IgD-negative memory B cell (primary cell): ENCODE measurements around the gene RETREG3. TPM values are rescaled to one million over a fixed set of nuclear protein-coding genes. Genes with fewer than 3 reads are reported as not detected.
"Not testable (repeated sequence)": the region's sequence is repeated elsewhere in the genome, so short reads cannot be mapped to it uniquely, and the experiment has no call there.

Source experiments
- H3K27ac Mint-ChIP-seq, 3 donors: one replicate each; pipeline ENCODE4 v1.8.0; 2020 to 2022; ENCODE audit warnings: mild to moderate bottlenecking in 3 of 3, mixed read lengths in 3 of 3, moderate library complexity in 1 of 3
- H3K27me3 Mint-ChIP-seq: one replicate; pipeline ENCODE4 v1.8.0; 2021; ENCODE audit warnings: mixed read lengths
- H3K36me3 Mint-ChIP-seq: one replicate; pipeline ENCODE4 v1.8.0; 2020; ENCODE audit warnings: mild to moderate bottlenecking, mixed read lengths
- H3K4me1 Mint-ChIP-seq, 3 donors: one replicate each; pipeline ENCODE4 v1.8.0; 2020 to 2022; ENCODE audit warnings: mixed read lengths in 3 of 3, mild to moderate bottlenecking in 1 of 3
- H3K4me3 Mint-ChIP-seq, 4 donors: one replicate each; pipeline ENCODE4 v1.8.0; 2020 to 2022; ENCODE audit warnings: mild to moderate bottlenecking in 4 of 4, mixed read lengths in 4 of 4, moderate library complexity in 3 of 4
- H3K9me3 Mint-ChIP-seq, 3 donors: one replicate each; pipeline ENCODE4 v1.8.0; 2020 to 2021; ENCODE audit warnings: mixed read lengths in 3 of 3, mild to moderate bottlenecking in 1 of 3
- polyA plus RNA-seq: library from polyadenylated mRNA; unstranded; fragments of 300-500 nt; fragmentation: Illumina TruSeq; gene quantifications from one replicate; pipeline ENCODE4 v1.2.3, GENCODE V29; 2021

RETREG3 gene
- polyA plus RNA-seq, 1 donor from 2014 or later: 105 TPM

GRCh38 chr17:42555122-42555622, 54.0 kb downstream of the RETREG3 start:
- Mint-ChIP-seq H3K27me3 (no peaks in the 10 kb centered on the region), H3K4me3 (peak overlapping the region; percentile 89 to 98 (median 94)), H3K9me3 (no peaks in the 10 kb centered on the region), H3K27ac (peak overlapping the region; percentile 96 to 98 (median 96)), H3K36me3 (peaks cover 2% of the 10 kb centered on the region), H3K4me1 (peaks cover 10 to 17% (median 16%) of the 10 kb centered on the region in 3 donors)

- Mint-ChIP-seq H3K4me3 (peak overlapping the region; percentile 89 to 98 (median 94)), H3K9me3 (no peaks in the 10 kb centered on the region), H3K36me3 (peaks cover 2% of the 10 kb centered on the region), H3K4me1 (peaks cover 7 to 17% (median 16%) of the 10 kb centered on the region in 3 donors), H3K27ac (peak overlapping the region; percentile 96 to 98 (median 96)), H3K27me3 (no peaks in the 10 kb centered on the region)
Measured at GRCh38 chr17:42554250-42555121, 54.7 kb downstream of the RETREG3 start.

- H3K4me3 Mint-ChIP-seq: peak overlapping the region; percentile 89 to 98 (median 94)
- H3K9me3 Mint-ChIP-seq: no peaks in the 10 kb centered on the region
- peak overlapping the region; percentile 96 to 98 (median 96) for H3K27ac Mint-ChIP-seq
- peaks cover 12 to 17% (median 17%) of the 10 kb centered on the region in 3 donors for H3K4me1 Mint-ChIP-seq
- no peaks in the 10 kb centered on the region for H3K27me3 Mint-ChIP-seq
- peaks cover 2% of the 10 kb centered on the region for H3K36me3 Mint-ChIP-seq
Measured at GRCh38 chr17:42553866-42554249, 55.3 kb downstream of the RETREG3 start.

DNA sequence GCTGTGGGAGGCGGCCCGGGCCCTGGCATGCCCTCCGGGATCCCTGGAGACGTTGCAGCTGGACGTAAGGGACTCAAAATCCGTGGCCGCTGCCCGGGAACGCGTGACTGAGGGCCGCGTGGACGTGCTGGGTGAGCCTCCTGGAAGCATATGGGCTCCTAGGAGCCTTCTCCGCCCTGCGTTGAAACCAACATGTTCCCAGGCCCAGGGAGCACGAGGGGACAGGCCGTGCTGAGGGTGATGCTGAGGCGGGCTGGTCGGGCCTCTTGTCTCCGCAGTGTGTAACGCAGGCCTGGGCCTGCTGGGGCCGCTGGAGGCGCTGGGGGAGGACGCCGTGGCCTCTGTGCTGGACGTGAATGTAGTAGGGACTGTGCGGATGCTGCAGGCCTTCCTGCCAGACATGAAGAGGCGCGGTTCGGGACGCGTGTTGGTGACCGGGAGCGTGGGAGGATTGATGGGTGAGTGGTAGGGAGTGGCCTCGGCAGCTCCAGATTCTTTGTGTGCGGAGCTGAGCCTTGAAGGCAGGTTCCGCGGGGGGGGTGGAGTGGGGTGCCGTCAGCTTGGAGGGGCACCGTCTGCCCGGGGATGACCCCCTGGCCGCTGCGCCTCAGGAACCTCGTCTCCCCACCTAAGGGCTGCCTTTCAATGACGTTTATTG, 55.9 kb downstream of the RETREG3 start:
- Mint-ChIP-seq H3K36me3 (peaks cover 2% of the 10 kb centered on the region), H3K4me3 (peak overlapping the region; percentile 89 to 98 (median 94)), H3K27ac (peak overlapping the region; percentile 74 to 96 (median 96)), H3K9me3 (no peaks in the 10 kb centered on the region), H3K4me1 (peaks cover 15 to 19% (median 17%) of the 10 kb centered on the region in 3 donors), H3K27me3 (no peaks in the 10 kb centered on the region)

DNA sequence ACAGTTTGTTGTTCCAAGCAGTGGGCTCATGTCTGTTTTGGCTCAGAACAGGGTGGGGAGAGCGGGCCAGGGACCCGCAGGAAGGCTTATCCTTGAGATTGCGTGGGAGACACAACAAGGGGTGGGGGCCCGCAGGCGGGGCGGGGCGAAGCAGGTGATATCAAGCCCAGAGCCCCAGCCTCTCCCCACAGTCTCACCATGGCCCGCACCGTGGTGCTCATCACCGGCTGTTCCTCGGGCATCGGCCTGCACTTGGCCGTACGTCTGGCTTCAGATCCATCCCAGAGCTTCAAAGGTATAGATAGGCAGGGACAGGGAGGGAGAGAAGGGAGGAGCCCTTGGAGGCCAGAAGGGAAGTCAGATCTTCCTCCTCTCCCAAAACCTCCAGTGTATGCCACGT, 56.4 kb downstream of the RETREG3 start, which contains the start of gene HSD17B1:
Gene HSD17B1 (plus strand): TSS at position 188 of the 400 bp plus-strand sequence. CDS start 11 bp downstream, at position 199.
- H3K9me3 Mint-ChIP-seq, H3K36me3 Mint-ChIP-seq, H3K27me3 Mint-ChIP-seq: not testable (repeated sequence)
- H3K4me1 Mint-ChIP-seq: peaks cover 15 to 19% (median 18%) of the 10 kb centered on the region in 3 donors
- H3K27ac Mint-ChIP-seq: peak within 1 kb of the TSS; percentile 74 to 96 (median 96)
- peak within 1 kb of the TSS; percentile 89 to 98 (median 94) for H3K4me3 Mint-ChIP-seq

GRCh38 chr17:42548993-42549755, 60.0 kb downstream of the RETREG3 start:
- Mint-ChIP-seq H3K27me3 (no peaks in the 10 kb centered on the region), H3K36me3 (no peaks in the 10 kb centered on the region), H3K4me3 (peak overlapping the region; percentile 57 to 83 (median 73)), H3K27ac (peak overlapping the region in 1 of 3 donors; percentile 87), H3K9me3 (no peaks in the 10 kb centered on the region), H3K4me1 (peaks cover 7 to 12% (median 9%) of the 10 kb centered on the region in 3 donors)

GRCh38 chr17:42548070-42548837, 60.9 kb downstream of the RETREG3 start:
- peaks cover 7 to 9% (median 7%) of the 10 kb centered on the region in 3 donors for H3K4me1 Mint-ChIP-seq
- no peaks in the 10 kb centered on the region for H3K27me3 Mint-ChIP-seq
- peak overlapping the region in 2 of 3 donors; percentile 32 to 87 for H3K27ac Mint-ChIP-seq
- H3K4me3 Mint-ChIP-seq: peak overlapping the region; percentile 57 to 83 (median 73)
- H3K9me3 Mint-ChIP-seq: no peaks in the 10 kb centered on the region
- H3K36me3 Mint-ChIP-seq: no peaks in the 10 kb centered on the region

DNA sequence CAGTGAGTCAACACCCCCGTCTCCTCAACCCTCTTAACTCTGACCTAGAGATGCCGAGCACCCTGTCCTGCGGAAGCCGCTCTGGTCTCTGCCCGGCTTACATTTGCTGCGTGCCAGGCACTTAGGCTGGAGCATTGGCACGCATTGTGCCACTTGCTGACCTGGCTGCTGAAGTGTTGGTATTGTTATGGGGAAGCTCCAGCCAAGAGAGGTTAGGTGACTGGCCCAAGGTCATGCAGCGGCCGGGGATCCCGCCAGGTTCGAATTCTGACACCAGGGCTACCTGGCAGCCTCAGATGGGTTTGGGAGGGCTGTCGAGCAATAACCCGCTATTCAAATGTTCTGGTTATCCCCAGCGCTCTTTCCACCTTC, 61.5 kb downstream of the RETREG3 start:
- Mint-ChIP-seq H3K4me1 (peaks cover 7 to 9% (median 7%) of the 10 kb centered on the region in 3 donors), H3K9me3 (no peaks in the 10 kb centered on the region), H3K36me3 (no peaks in the 10 kb centered on the region), H3K4me3 (peak overlapping the region in 1 of 4 donors; percentile 83), H3K27ac (no peak overlapping the region), H3K27me3 (no peaks in the 10 kb centered on the region)

- Mint-ChIP-seq H3K36me3 (no peaks in the 10 kb centered on the region), H3K4me3 (peak overlapping the region in 2 of 4 donors; percentile 74 to 83), H3K9me3 (no peaks in the 10 kb centered on the region), H3K27me3 (no peaks in the 10 kb centered on the region), H3K27ac (no peak overlapping the region), H3K4me1 (peaks cover 5 to 9% (median 7%) of the 10 kb centered on the region in 3 donors)
Measured at GRCh38 chr17:42547001-42547461, 62.1 kb downstream of the RETREG3 start.

DNA sequence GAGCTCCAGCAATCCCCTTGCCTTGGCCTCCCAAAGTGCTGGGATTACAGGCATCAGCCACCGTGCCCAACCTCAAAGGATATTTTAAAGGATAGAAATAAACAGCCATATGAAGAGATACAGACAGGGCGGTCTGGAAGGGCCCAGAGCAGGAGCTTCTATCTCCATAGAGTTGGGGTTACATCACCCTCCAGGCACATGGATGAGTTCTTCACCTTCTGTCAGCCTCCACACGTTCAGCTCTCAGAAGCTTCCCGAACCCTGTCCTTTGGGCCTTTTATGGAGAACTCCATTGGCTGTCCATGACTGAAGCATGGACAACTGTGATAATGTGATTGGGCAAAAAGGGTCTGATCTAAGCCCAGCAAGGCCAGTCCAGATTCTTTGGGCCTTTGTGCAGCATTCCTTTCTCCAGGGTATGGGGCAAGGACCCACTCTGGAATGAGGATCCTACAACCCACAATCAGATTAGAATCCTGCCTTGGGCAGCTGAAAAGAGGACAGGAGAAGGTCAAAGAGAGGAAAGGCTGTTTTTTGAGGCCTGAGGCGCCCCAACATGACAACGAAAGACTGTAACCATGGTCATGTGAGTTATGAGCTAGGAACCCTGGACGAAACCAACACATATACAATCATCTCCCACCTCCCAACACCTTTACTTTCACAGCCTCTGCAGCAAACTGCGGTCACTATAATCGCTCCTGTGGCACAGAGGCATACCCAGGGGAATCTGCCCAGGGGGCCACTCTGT, 63.2 kb downstream of the RETREG3 start:
- not testable (repeated sequence) for H3K4me1 Mint-ChIP-seq, H3K36me3 Mint-ChIP-seq, H3K27ac Mint-ChIP-seq, H3K4me3 Mint-ChIP-seq, H3K9me3 Mint-ChIP-seq, H3K27me3 Mint-ChIP-seq

GRCh38 chr17:42544874-42545283, 64.3 kb downstream of the RETREG3 start:
- Mint-ChIP-seq H3K27me3 (no peaks in the 10 kb centered on the region), H3K9me3 (no peaks in the 10 kb centered on the region), H3K4me1 (peaks cover 4 to 9% (median 4%) of the 10 kb centered on the region in 3 donors), H3K36me3 (no peaks in the 10 kb centered on the region), H3K4me3 (peak overlapping the region in 1 of 4 donors; percentile 12), H3K27ac (peak overlapping the region in 1 of 3 donors; percentile 14)

- peaks cover 0 to 4% (median 0%) of the 10 kb centered on the region in 3 donors for H3K4me1 Mint-ChIP-seq
- H3K4me3 Mint-ChIP-seq: no peak overlapping the region
- H3K27me3 Mint-ChIP-seq: no peaks in the 10 kb centered on the region
- H3K27ac Mint-ChIP-seq: peak overlapping the region in 1 of 3 donors; percentile 57
- no peaks in the 10 kb centered on the region for H3K9me3 Mint-ChIP-seq
- no peaks in the 10 kb centered on the region for H3K36me3 Mint-ChIP-seq
Measured at GRCh38 chr17:42543190-42544079, 65.7 kb downstream of the RETREG3 start.
